ENCODE results near the gene SURF2. TPM values are rescaled to one million over a fixed set of nuclear protein-coding genes. Genes with fewer than 3 reads are reported as not detected.
"Not testable (repeated sequence)": the region's sequence is repeated elsewhere in the genome, so short reads cannot be mapped to it uniquely, and the experiment has no call there.

SURF2 gene
- total and polyA plus RNA-seq, 4 donors, result 11.7 to 50.1 (median 27.2) TPM

GRCh38 chr9:133374612-133375115 is 18.3 kb downstream of the SURF2 start:
- peaks cover 5 to 30% (median 12%) of the 10 kb centered on the region in 5 donors for H3K4me1 ChIP-seq (ENCODE audit: control insufficient read depth in 5 of 5, insufficient read depth in 5 of 5, low read length in 5 of 5)

GRCh38 chr9:133375116-133375723 is 18.9 kb downstream of the SURF2 start:
- Histone ChIP-seq H3K9me3 (ENCODE audit: control insufficient read depth in 4 of 4, insufficient read depth in 3 of 4, low read length in 3 of 4) (no peaks in the 10 kb centered on the region), H3K4me1 (ENCODE audit: control insufficient read depth in 5 of 5, insufficient read depth in 5 of 5, low read length in 5 of 5) (peaks cover 5 to 30% (median 12%) of the 10 kb centered on the region in 5 donors), H3K4me3 (peak overlapping the region; percentile 87), H3K36me3 (ENCODE audit: control insufficient read depth in 4 of 4, insufficient read depth in 4 of 4, low read length in 4 of 4) (peaks cover 0 to 21% (median 7%) of the 10 kb centered on the region in 4 donors), H3K27ac (ENCODE audit: low read depth in 1 of 2, low read length in 1 of 2) (peak overlapping the region; percentile 95 to 96), H3K27me3 (ENCODE audit: control insufficient read depth in 3 of 3, insufficient read depth in 3 of 3, low read length in 2 of 3) (no peaks in the 10 kb centered on the region), H3K9ac (ENCODE audit: insufficient read depth in 1 of 2, low read length in 2 of 2) (peak overlapping the region; percentile 84 to 85)
- no peak for ATAC-seq (ENCODE audit: insufficient read depth, low FRiP score)
- WGBS, 2 donors, result 0% methylated on average over 31 to 39 of the region's 39 CpGs
- peak; percentile 43 to 50 (median 44) for DNase-seq
- TF ChIP-seq CTCF (IDR thresholded peaks at IDR 0.05; ENCODE audit: control extremely low read depth, extremely low read depth), result no peak

More at GRCh38 chr9:133374612-133375115, 18.3 kb downstream of the SURF2 start:
- Histone ChIP-seq H3K36me3 (ENCODE audit: control insufficient read depth in 4 of 4, insufficient read depth in 4 of 4, low read length in 4 of 4) (peaks cover 0 to 21% (median 10%) of the 10 kb centered on the region in 4 donors), H3K27ac (ENCODE audit: low read depth in 1 of 2, low read length in 1 of 2) (peak overlapping the region; percentile 95 to 96), H3K27me3 (ENCODE audit: control insufficient read depth in 3 of 3, insufficient read depth in 3 of 3, low read length in 2 of 3) (no peaks in the 10 kb centered on the region), H3K9me3 (ENCODE audit: control insufficient read depth in 4 of 4, insufficient read depth in 3 of 4, low read length in 3 of 4) (no peaks in the 10 kb centered on the region), H3K9ac (ENCODE audit: insufficient read depth in 1 of 2, low read length in 2 of 2) (peak overlapping the region; percentile 84 to 85), H3K4me3 (peak overlapping the region; percentile 87)
- no peak for TF ChIP-seq CTCF (IDR thresholded peaks at IDR 0.05; ENCODE audit: control extremely low read depth, extremely low read depth)
- whole genome bisulfite sequencing, 2 donors, result 9 to 13% methylated on average over 12 of the region's 12 CpGs
- DNase-seq (no peak), ATAC-seq (ENCODE audit: insufficient read depth, low FRiP score) (no peak)

- 1% methylated on average over 95 to 120 of the region's 120 CpGs for WGBS, 2 donors
- peak within 1 kb of the TSS; percentile 87 for H3K4me3 ChIP-seq
- peak; percentile 96 for ATAC-seq (ENCODE audit: insufficient read depth, low FRiP score)
These were observed 19.6 kb downstream of the SURF2 start, which contains the start of the genes STKLD1 and SURF4 for GRCh38 chr9:133375724-133376654. Gene STKLD1, plus strand, starts transcription at chr9:133376366. Its CDS starts 108 bp downstream, at chr9:133376474. Gene SURF4, minus strand, starts transcription at chr9:133376060. Its CDS starts 91 bp downstream, at chr9:133375969.

GRCh38 chr9:133377280-133377679 is 20.9 kb downstream of the SURF2 start:
- 91 to 94% methylated on average over 14 of the region's 14 CpGs for WGBS, 2 donors
- H3K4me1 ChIP-seq (ENCODE audit: control insufficient read depth in 5 of 5, insufficient read depth in 5 of 5, low read length in 5 of 5), result peaks cover 0 to 21% (median 3%) of the 10 kb centered on the region in 5 donors
- ATAC-seq (ENCODE audit: insufficient read depth, low FRiP score); H3K9ac ChIP-seq (ENCODE audit: insufficient read depth in 1 of 2, low read length in 2 of 2); DNase-seq; H3K4me3 ChIP-seq; H3K9me3 ChIP-seq (ENCODE audit: control insufficient read depth in 4 of 4, insufficient read depth in 3 of 4, low read length in 3 of 4); H3K27ac ChIP-seq (ENCODE audit: low read depth in 1 of 2, low read length in 1 of 2); H3K27me3 ChIP-seq (ENCODE audit: control insufficient read depth in 3 of 3, insufficient read depth in 3 of 3, low read length in 2 of 3): not testable (repeated sequence)
- peaks cover 0 to 13% (median 5%) of the 10 kb centered on the region in 4 donors for H3K36me3 ChIP-seq (ENCODE audit: control insufficient read depth in 4 of 4, insufficient read depth in 4 of 4, low read length in 4 of 4)

More at GRCh38 chr9:133375724-133376654, 19.6 kb downstream of the SURF2 start, which contains the start of the genes STKLD1 and SURF4:
- Histone ChIP-seq H3K9me3 (ENCODE audit: control insufficient read depth in 4 of 4, insufficient read depth in 3 of 4, low read length in 3 of 4) (no peaks in the 10 kb centered on the region), H3K9ac (ENCODE audit: insufficient read depth in 1 of 2, low read length in 2 of 2) (peak within 1 kb of the TSS; percentile 84 to 85), H3K27me3 (ENCODE audit: control insufficient read depth in 3 of 3, insufficient read depth in 3 of 3, low read length in 2 of 3) (no peaks in the 10 kb centered on the region), H3K4me1 (ENCODE audit: control insufficient read depth in 5 of 5, insufficient read depth in 5 of 5, low read length in 5 of 5) (peaks cover 5 to 30% (median 9%) of the 10 kb centered on the region in 5 donors), H3K36me3 (ENCODE audit: control insufficient read depth in 4 of 4, insufficient read depth in 4 of 4, low read length in 4 of 4) (peaks cover 0 to 21% (median 6%) of the 10 kb centered on the region in 4 donors), H3K27ac (ENCODE audit: low read depth in 1 of 2, low read length in 1 of 2) (peak within 1 kb of the TSS; percentile 95 to 96)
- peak; percentile 97 to 99 (median 98) for DNase-seq
- no peak for TF ChIP-seq CTCF (IDR thresholded peaks at IDR 0.05; ENCODE audit: control extremely low read depth, extremely low read depth)

All from lung (tissue), 12 donors.